ENCODE data around the gene BEND7.
"Not testable (repeated sequence)": the region's sequence is repeated elsewhere in the genome, so short reads cannot be mapped to it uniquely, and the experiment has no call there.

Gene BEND7, protein sequence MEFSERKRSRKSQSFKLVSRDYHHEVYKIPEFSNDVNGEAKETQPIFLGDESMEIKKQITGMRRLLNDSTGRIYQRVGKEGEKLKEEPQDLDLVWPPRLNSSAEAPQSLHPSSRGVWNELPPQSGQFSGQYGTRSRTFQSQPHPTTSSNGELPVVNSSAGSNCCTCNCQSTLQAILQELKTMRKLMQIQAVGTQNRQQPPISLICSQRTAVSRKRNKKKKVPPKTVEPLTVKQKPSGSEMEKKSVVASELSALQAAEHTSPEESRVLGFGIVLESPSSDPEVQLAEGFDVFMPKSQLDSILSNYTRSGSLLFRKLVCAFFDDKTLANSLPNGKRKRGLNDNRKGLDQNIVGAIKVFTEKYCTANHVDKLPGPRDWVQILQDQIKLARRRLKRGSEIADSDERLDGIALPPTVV

GRCh38 chr10:13528875-13529713, at the start of gene BEND7:
Gene BEND7 (minus strand): TSS chr10:13529014. CDS start chr10:13528533, 481 bp downstream.
- no peak for DNase-seq (ENCODE audit: low read depth)

DNA sequence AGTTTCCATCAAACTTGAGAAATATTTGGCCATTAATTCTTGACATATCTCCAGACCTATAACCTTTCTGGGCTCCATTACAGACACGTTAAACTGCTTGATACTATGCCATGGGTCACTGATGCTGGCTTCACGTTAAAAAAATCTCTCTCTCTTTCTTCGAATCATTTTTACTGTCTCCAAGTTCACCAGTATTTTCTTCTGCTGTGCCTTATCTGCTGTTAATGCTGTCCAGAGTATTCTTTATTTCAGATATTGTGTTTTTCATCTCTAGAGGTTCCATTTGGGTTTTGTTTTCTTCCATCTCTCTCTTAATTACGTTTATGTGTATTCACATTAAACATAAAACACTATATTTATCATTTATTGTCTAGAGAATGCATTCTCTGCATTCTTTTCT, 45.1 kb upstream of the BEND7 start:
- no peak for DNase-seq (ENCODE audit: low read depth)

GRCh38 chr10:13571541-13571940, 42.7 kb upstream of the BEND7 start:
- DNase-seq (ENCODE audit: low read depth) = no peak

DNA sequence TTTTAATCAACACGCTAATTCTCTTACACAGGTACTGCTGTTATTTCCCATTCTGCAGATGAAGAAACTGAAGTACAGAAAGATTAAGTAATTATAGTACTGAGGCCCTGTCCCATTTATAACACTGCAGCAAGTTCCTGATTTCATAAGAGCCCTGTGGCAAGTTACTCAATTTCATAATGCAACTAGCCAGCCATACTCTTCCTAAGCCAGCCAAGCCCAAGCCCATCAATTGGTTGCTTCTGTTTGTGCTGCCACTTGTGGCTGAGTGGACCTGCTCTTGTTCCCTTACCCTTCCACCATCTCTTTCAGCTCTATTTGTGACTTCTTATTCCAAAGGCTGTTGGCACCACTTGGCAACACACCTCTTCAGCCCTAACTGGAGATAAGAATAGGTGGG, 38.2 kb upstream of the BEND7 start:
- DNase-seq (ENCODE audit: low read depth) = no peak

- DNase-seq (ENCODE audit: low read depth) = no peak
Measured at GRCh38 chr10:13564576-13564975, 35.8 kb upstream of the BEND7 start.

DNA sequence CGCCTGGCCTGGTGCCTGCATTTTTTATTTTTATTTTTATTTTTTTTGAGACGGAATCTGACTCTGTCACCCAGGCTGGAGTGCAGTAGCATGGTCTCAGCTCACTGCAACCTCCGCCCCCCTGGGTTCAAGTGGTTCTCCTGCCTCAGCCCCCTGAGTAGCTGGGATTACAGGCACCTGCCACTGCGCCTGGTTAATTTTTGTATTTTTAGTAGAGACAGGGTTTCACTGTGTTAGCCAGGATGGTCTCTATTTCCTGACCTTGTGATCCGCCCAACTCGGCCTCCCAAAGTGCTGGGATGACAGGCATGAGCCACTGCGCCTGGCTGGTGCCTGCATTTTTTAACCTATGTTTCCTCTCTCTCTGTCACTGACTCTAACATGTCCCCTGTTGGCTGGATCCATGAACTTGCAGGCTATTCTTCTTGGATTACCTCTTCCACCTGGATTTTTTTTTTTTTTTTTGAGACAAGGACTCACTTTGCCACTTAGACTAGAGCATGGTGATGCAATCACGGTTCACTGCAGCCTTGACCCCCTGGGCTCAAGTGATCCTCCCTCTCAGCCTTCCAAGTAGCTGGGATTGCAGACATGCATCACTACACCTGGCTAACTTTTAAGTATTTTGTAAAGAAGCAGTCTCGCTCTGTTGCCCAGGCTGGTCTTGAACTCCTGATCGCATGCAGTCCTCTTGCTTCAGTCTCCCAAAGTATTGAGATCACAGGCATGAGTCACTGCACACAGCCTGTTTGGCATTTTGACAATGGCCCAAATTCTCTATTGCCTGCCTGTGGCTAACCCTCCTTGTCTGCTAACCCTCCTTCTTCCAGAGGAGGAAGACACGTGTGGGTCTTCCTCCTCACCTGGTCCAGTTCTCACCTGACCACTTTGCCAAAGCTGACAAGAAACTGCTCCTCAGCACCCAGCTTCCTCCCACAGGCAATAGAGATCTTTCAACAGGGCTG, 34.9 kb upstream of the BEND7 start:
- no peak for DNase-seq (ENCODE audit: low read depth)

- no peak for DNase-seq (ENCODE audit: low read depth)
Measured at GRCh38 chr10:13560597-13560996, 31.8 kb upstream of the BEND7 start.

DNA sequence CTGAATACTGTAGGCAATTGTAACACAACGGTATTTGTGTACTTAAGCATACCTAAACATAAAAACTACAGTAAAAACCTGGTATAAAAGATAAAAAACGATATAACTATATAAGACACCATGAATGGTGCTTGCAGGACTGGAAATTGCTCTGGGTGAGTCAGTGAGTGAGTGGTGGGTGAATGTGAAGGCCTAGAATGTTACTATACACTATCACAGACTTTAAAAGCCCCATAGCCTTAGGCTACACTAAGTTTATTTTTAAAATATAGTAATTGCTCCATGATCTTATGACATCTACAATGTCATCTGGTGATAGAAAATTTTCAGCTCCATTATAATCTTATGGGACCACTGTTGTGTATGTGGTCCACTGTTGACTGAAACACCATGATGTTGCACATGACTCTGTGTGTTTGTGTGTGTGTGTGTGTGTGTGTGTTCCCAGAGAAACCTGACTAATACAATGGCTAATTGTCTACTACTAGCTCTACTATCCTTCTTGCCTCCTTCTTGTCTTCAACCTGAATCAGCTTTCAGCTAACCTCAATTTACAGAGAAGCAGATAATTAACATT, 30.4 kb upstream of the BEND7 start:
- no peak for DNase-seq (ENCODE audit: low read depth)

DNA sequence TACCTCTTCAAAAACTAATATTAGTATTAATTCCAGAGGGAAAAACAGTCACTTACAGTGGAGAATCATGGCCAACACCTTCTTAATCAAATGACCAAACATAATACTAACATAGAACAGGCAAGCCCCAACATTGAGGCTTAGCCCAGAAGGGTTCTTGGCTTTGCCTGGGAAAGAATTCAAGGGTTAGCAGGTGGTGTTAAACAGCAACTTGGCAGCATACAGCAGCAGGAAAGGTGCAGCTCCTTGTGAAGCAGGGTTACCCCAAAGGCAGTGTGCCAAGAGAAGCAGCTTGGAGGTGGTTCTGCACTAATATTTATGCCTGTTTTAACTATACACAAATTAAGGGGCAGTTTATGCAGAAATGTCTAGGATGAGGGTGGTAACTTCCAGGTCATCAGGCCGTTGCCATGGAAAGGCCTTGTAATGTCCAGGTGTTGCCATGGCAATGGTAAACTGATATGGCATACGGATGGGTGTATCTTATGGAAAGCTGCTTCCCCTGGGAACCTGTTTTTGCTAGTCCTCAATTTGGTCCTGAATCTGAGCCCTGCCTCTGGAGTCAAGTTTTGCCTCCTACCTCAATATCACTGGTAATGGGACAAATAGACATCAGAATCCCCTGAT, 27.2 kb upstream of the BEND7 start:
- DNase-seq (ENCODE audit: low read depth) = no peak

- no peak for DNase-seq (ENCODE audit: low read depth)
Measured at GRCh38 chr10:13550802-13551201, 22.0 kb upstream of the BEND7 start.

GRCh38 chr10:13542533-13542932, 13.7 kb upstream of the BEND7 start:
- DNase-seq (ENCODE audit: low read depth) = no peak

- DNase-seq (ENCODE audit: low read depth) = not testable (repeated sequence)
Measured at GRCh38 chr10:13537985-13538384, 9.2 kb upstream of the BEND7 start.

- DNase-seq (ENCODE audit: low read depth) = no peak
Measured at GRCh38 chr10:13536674-13537366, 8.0 kb upstream of the BEND7 start.

GRCh38 chr10:13535346-13535745, 6.5 kb upstream of the BEND7 start:
- DNase-seq (ENCODE audit: low read depth) = no peak

DNA sequence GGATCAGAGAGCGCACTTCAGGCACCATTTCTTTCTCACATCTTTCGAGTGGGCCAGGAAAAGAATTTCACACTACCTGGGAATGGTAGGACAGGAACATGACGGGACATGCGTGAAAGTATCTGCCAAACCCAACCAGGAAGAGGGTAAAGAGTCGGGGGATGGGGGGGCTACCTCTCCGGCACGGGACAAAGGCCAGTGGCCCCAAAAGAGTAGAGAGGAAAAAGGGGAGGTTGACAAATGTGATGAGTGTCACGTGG, 830 bp upstream of the BEND7 start:
- no peak for DNase-seq (ENCODE audit: low read depth)

DNA sequence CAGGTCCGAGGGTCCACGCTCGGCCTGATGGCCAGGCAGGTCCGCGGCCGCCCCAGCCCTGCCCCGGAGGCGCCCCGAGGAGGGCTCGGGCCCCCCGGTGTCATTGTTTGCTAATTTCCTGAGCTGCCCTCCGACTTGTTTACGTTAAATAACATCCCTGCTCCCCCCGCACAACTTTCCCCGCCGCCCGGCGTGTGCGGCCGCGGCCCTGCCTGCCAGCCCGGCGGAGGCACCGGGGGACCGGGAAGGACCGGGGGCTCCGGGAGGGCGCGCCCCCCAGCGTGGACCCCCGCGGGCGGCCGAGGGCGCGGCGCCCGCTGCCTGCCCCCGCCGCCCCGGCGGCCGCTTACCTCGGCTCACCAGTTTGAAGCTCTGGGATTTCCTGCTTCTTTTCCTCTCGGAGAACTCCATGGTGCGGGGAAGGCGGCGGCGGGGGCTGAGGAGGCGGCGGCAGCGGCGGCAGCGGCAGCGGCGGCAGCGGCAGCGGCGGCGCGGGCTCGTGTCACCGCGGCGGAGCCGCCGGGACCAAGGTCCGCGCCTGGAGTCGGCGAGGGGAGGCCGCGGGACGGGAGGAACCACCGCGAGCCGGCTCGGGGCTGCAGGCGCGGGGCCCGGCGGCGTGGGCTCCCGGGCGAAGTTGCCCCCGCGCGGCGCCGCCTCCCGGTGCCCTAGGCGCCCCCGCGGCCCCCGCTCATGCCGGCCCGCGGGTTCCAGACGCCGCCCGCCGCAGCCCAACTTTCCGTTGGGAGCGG, 515 bp downstream of the BEND7 start:
- DNase-seq (ENCODE audit: low read depth) = no peak

- no peak for DNase-seq (ENCODE audit: low read depth)
Measured at GRCh38 chr10:13527864-13528122, 1.0 kb downstream of the BEND7 start.

DNA sequence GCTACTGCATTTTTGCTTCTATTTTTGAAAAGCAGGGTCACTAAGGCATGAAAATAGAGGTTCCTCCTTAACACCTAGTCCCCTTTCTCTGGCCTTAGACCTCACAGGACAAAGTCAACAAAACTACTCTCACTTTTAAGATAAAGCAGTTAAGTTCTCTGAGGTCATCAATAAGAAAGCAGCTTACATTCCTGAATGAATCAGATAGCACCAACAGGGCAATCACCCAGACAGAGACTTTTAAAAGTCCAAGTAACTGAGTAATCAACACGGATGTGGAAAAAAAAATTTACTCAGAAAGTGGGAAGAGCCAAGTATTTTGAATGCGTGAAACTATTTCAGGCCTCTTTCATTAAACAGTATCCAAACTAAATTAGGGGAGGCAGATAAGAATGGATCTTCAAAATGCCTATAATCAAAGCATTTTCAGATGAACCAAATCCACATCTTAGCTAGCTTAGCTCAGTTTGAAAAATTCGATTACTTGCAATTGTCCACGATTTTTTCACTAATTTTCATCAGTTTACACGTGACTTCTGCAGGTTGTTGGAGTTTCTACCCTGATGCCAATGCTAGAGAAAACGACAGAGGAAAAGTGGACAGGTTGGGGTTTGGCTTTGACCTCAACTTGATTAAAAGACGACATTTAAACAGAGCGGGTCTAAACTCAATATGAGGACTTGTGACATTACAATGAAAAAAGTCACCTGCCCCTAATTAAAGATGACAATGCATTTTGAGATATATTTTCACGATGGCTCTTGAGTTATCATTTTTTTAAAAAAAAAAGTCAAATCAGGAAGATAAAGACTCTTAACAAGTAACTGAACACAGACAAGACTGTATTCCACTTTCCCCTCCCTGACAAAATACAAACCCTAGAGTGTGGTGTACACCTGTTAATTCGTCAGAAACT, 1.6 kb downstream of the BEND7 start:
- no peak for DNase-seq (ENCODE audit: low read depth)

DNA sequence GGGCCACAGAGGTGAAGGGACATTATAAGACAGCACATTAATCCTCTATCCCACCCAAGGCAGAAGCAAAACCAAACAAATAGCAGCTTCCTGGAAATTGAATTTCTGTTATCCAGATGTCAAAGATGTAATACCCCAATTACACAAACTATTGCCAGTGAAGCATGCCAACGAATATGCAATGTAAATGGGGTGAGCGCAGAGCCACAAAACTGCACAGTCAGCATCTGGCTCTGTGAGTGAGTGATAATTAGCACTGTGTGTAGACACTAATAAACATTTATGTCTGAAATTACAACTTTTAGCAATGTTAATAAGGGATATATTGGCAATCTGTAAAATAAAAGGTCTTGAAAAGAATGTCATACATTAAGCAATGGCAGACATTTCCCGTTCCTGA, 3.2 kb downstream of the BEND7 start:
- no peak for DNase-seq (ENCODE audit: low read depth)

Measured in stimulated activated CD4-positive, alpha-beta T cell treated with anti-CD3 and anti-CD28 coated beads, Interleukin-2, amount 100 ng/mL, for 4 hours (primary cell).